Sigmoid colon (tissue), 4 donors: ENCODE measurements around the gene CTXN1.

Experiments
- EP300 ChIP-seq, 4 donors: sonication (generic); formaldehyde crosslinking; IDR thresholded peaks; one replicate each; pipeline ENCODE4 v1.6.1; 2017; ENCODE audit warnings: antibody characterized with exemption in 4 of 4
- TF ChIP-seq, protein P1 (sequence below), 4 experiments: fragments of 450-650 bp in 3 of 4; fragments of 200-600 bp in 1 of 4; IDR thresholded peaks; one replicate each; pipeline ENCODE4 v1.5.1; 2016 to 2019; ENCODE audit warnings: antibody characterized with exemption in 4 of 4, mild to moderate bottlenecking in 3 of 4, moderate library complexity in 2 of 4

DNA sequence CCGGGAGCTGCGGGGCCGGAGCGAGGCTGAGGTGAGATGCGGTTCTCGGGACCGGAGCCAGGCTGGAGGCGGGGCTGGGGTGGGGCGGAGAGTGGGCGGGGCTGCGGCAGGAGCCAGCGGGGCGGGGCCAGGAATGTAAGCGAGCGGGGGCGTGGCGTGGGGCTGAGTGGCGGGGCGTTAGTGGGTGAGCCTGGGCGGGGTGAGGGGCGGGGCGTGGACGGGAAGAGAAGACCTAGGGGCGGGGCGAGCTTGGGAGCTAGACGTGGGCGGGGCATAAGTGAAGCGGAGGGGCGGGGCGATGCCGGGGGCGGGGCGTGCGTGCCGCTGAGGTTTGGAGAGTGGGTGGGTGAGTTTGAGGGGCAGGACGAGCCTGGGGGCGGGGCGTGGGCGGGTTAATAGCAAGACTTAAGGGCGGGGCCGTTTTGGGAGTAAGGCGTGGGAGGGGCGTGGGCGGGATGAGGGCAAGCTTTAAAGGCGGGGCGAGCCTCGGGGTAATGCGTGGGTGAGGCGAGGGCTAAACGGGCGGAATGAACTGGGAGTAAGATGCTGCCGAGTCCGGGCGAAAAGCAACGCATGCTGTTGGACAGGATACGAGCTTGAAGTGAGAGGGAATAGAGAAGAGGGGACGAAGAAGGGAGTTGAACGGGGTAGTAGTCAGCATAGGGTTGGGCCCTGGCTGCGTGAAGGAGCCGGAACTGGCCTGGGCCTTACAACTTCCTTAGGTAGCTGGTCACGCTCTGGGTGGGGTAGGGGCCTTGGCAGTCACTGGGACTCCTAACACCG is 5.2 kb downstream of the CTXN1 start:
- TF ChIP-seq, protein P1, sequence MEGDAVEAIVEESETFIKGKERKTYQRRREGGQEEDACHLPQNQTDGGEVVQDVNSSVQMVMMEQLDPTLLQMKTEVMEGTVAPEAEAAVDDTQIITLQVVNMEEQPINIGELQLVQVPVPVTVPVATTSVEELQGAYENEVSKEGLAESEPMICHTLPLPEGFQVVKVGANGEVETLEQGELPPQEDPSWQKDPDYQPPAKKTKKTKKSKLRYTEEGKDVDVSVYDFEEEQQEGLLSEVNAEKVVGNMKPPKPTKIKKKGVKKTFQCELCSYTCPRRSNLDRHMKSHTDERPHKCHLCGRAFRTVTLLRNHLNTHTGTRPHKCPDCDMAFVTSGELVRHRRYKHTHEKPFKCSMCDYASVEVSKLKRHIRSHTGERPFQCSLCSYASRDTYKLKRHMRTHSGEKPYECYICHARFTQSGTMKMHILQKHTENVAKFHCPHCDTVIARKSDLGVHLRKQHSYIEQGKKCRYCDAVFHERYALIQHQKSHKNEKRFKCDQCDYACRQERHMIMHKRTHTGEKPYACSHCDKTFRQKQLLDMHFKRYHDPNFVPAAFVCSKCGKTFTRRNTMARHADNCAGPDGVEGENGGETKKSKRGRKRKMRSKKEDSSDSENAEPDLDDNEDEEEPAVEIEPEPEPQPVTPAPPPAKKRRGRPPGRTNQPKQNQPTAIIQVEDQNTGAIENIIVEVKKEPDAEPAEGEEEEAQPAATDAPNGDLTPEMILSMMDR (IDR thresholded peaks at IDR 0.05): no peak
- no peak for TF ChIP-seq EP300 (IDR thresholded peaks at IDR 0.05)
